ENCODE data around the gene MRPL28.
"Not testable (repeated sequence)": the region's sequence is repeated elsewhere in the genome, so short reads cannot be mapped to it uniquely, and the experiment has no call there.

MRPL28 gene

GRCh38 chr16:359067-359763 lies 11.1 kb downstream of the MRPL28 start:
- DNase-seq, result no peak

GRCh38 chr16:356741-357140 lies 13.6 kb downstream of the MRPL28 start:
- no peak for DNase-seq

GRCh38 chr16:354971-355461 lies 15.3 kb downstream of the MRPL28 start:
- DNase-seq, result no peak

- no peak for DNase-seq
Measured at GRCh38 chr16:354291-354881, 16.0 kb downstream of the MRPL28 start.

DNA sequence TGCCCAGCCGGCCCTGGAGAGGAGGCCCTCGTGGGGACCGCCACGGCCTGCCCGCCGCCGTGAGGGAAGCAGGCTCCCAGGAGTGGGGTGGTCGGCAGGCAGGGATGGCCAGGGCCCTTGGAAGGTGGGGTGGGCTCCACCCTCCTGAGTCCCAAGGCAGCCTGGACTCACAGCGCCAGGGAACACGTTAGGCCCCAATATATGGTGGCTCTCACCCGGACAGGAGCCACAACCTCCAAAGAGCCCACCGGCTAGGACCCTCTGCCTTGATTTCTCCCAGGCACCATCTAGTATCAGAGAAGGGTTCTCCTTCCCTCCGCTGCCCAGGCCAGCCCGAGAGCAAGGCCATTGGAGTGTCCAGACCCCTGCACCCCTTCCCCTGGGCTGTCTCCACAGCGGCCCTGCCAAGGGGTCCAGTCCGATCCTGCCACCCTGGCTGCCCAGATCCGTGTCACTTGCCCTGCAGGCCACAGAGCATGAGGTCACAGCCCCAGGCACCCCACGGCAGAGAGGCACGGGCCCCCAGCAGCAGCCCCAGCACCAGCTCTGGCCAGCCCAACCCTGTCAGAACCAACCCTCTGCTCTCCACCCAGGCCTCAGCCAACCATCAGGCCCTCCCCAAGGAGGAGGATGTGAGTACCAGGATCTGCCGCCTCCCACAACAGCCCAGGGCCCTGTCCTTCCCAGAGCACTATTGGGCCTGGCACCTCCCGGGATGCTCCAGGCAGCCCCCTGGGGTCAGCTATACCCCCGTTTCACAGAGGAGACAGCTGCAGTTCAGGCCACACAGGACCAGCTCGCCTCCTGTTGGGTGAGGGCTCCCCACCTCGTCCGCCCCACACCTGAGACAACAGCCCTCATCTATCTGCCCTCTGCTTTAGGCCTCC lies 16.7 kb downstream of the MRPL28 start:
- no peak for DNase-seq

GRCh38 chr16:352547-353403 lies 17.6 kb downstream of the MRPL28 start, which contains the start of gene AXIN1:
TSS of gene AXIN1 (minus strand) at chr16:352723. CDS start at chr16:347025, 5,698 bp downstream.
- peak; percentile 96 to 99 (median 99) for DNase-seq

- DNase-seq, result no peak
Measured at GRCh38 chr16:351804-352520, 18.4 kb downstream of the MRPL28 start.

GRCh38 chr16:350203-350602 lies 20.1 kb downstream of the MRPL28 start:
- no peak for DNase-seq

- no peak for DNase-seq
Measured at GRCh38 chr16:349211-349610, 21.1 kb downstream of the MRPL28 start.

GRCh38 chr16:348495-348894 lies 21.8 kb downstream of the MRPL28 start:
- not testable (repeated sequence) for DNase-seq

DNA sequence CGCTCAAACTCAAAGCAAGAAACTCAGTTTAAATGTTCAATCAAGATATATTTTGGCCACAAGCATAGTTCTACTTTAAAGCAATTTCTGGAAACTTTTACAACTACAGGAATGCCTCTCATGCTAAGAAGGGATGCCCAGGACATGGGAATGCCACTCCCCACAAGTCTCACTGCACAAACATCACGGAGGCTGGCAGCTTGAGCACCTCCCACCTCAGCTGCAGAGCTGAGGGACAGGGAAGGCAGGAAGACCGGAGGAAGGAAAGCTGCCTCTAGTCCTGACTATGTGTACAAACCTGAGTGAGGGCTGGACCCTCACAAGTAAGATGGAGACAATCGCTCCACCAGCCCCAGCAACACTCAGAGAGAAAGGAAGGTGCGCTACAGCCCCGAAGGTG lies 23.1 kb downstream of the MRPL28 start:
- no peak for DNase-seq

DNA sequence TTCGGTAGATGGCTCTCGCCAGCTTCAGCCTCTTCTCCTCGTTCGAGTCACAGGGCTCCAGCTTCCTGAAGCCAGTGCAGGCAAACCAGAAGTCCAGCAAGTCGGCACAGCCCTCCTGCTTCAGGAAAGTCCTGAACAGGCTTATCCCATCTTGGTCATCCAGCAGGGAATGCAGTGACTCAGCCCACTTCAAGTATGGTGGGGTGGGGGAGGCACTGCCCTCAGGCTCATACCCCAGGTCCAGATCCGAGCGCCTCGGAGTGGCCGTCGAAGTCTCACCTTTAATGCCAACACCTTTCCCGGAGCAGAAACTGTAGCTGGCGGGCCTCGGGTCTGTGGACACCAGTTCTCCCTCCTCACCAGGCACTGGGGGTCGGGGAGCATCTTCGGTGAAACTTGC lies 23.8 kb downstream of the MRPL28 start:
- no peak for DNase-seq

- DNase-seq, result no peak
Measured at GRCh38 chr16:345772-346171, 24.6 kb downstream of the MRPL28 start.

- DNase-seq, result no peak
Measured at GRCh38 chr16:342455-343213, 27.7 kb downstream of the MRPL28 start.

DNA sequence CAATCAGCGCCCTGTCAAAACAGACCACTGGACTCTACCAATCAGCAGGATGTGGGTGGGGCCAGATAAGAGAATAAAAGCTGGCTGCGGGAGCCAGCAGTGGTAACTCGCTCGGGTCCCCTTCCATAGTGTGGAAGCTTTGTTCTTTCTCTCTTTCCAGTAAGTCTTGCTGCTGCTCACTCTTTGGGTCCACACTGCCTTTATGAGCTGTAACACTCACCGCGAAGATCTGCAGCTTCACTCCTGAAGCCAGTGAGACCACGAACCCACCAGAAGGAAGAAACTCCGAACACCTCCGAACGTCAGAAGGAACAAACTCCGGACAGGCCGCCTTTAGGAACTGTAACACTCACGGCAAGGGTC lies 28.4 kb downstream of the MRPL28 start:
- DNase-seq, result not testable (repeated sequence)

DNA sequence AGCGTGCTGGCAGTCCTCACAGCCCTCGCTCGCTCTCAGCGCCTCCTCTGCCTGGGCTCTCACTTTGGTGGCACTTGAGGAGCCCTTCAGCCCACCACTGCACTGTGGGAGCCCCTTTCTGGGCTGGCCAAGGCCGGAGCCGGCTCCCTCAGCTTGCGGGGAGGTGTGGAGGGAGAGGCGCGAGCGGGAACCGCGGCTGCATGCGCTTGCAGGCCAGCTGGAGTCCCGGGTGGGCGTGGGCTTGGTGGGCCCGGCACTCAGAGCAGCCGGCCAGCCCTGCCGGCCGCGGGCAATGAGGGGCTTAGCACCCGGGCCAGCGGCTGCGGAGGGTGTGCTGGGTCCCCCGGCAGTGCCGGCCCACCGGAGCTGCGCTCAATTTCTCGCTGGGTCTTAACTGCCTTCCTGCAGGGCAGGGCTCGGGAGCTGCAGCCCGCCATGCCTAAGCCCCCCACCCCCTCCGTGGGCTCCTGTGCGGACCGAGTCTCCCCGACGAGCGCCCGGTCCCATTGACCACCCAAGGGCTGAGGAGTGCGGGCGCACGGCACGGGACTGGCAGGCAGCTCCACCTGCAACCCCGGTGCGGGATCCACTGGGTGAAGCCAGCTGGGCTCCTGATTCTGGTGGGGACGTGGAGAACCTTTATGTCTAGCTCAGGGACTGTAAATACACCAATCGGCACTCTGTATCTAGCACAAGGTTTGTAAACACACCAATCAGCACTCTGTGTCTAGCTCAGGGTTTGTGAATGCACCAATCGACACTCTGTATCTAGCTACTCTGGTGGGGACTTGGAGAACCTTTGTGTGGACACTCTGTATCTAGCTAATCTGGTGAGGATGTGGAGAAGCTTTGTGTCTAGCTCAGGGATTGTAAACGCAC lies 29.0 kb downstream of the MRPL28 start:
- not testable (repeated sequence) for DNase-seq

DNA sequence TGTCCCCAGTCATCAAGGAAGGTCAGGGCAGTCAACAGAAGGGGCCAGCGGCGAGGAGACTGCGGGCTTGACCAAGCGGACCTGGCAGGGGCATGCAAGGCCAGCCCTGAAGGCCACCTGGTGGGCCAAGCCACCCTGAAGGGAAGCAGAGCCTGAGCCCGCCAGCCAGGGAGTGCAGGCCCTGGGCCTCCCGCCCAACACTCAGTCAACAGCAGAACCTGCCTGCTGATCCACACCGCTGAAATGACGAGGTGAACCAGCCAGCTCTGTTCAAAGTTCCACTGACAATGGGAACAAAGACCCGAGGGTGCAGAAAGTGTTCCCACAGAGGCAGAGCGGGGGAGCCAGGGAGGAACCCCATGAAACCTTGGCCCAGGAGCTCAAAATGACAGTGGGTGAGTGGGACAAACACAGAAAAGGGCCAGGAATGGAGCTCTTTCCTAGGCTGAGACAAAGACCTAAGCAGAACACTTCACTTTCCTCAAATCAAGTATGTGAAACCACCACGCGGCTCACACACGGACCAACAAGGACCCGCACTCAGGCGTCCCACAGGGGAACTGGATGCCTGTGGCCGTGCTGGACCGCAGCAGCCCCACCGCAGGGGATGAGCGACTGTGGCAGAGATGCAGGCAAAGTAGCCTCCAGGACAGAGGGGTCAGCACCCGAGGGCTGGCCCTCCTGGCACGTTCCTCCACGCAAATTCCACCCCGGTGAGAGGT lies 29.8 kb downstream of the MRPL28 start:
- DNase-seq, result no peak

GRCh38 chr16:339680-340079 lies 30.7 kb downstream of the MRPL28 start:
- DNase-seq, result no peak

DNA sequence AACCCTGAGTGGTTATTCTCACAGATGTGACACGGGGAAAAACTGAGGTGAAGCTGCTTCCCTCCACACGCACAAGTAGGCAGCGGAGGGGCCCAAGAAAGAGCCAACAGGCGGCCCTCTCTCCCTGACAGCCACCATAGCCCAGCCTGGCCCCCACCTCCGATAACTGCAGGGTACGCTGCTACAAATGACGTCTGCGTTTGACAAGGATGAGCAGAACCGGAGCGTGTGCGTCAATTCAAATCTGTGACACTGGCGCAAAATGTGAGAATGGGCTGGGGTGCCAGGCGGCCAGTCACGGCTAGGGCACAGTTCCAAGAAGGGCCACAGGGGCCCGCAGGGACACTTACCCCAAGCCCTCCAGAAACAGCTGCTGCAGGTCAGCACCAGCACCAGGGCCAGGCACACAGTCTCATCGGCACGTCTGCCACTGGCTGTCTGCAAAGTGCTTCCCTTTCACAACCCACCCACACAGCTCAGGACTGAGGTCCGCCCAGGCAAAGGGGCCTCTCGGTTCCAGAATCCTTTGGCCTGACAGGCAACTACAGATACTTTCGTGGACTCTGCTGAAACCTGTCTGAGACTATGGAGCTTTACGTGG lies 32.3 kb downstream of the MRPL28 start:
- DNase-seq, result peak; percentile 54 to 69 (median 68)
